ENCODE data around the gene TMEM86A.

- no peak for TF ChIP-seq CTCF (IDR thresholded peaks at IDR 0.05; ENCODE audit: control extremely low read depth in 1 of 3, insufficient read depth in 1 of 3, low read depth in 1 of 3, low read length in 3 of 3)
- TF ChIP-seq TAF1 (IDR thresholded peaks at IDR 0.05; ENCODE audit: low read depth, low read length) = no peak
- no peak for TF ChIP-seq SP2 (IDR thresholded peaks at IDR 0.05; ENCODE audit: low read length)
- no peak for TF ChIP-seq RXRA (IDR thresholded peaks at IDR 0.05; ENCODE audit: insufficient read depth, low read depth, low read length)
Measured at GRCh38 chr11:18704698-18705097, 6.1 kb downstream of the TMEM86A start.
